Measurements from ENCODE around the gene SUMF1.
"Not testable (repeated sequence)": the region's sequence is repeated elsewhere in the genome, so short reads cannot be mapped to it uniquely, and the experiment has no call there.

Gene SUMF1

GRCh38 chr3:4332574-4332973 is 134.5 kb downstream of the SUMF1 start:
- no peak for DNase-seq

- DNase-seq: no peak
These were observed 135.0 kb downstream of the SUMF1 start for GRCh38 chr3:4332111-4332510.

- DNase-seq: not testable (repeated sequence)
These were observed 137.3 kb downstream of the SUMF1 start for GRCh38 chr3:4329806-4330205.

GRCh38 chr3:4326868-4327267 is 140.2 kb downstream of the SUMF1 start:
- DNase-seq: no peak

GRCh38 chr3:4323246-4324027 is 143.6 kb downstream of the SUMF1 start:
- no peak for DNase-seq

- DNase-seq: no peak
These were observed 144.4 kb downstream of the SUMF1 start for GRCh38 chr3:4322635-4323034.

GRCh38 chr3:4321732-4322131 is 145.3 kb downstream of the SUMF1 start:
- DNase-seq: no peak

GRCh38 chr3:4320096-4320911 is 146.8 kb downstream of the SUMF1 start:
- DNase-seq: no peak

GRCh38 chr3:4314688-4315087 is 152.4 kb downstream of the SUMF1 start:
- DNase-seq: no peak

GRCh38 chr3:4313606-4314293 is 153.3 kb downstream of the SUMF1 start:
- no peak for DNase-seq

GRCh38 chr3:4311496-4311895 is 155.6 kb downstream of the SUMF1 start:
- DNase-seq: no peak
